ENCODE data around the gene LTC4S. TPM values are rescaled to one million over a fixed set of nuclear protein-coding genes. Genes with fewer than 3 reads are reported as not detected.

The LTC4S gene
- total RNA-seq, 2 donors from 2014 or later: 5.3 to 5.4 TPM

- H3K4me1 ChIP-seq: no peaks in the 10 kb centered on the region
- TF ChIP-seq, protein P1, sequence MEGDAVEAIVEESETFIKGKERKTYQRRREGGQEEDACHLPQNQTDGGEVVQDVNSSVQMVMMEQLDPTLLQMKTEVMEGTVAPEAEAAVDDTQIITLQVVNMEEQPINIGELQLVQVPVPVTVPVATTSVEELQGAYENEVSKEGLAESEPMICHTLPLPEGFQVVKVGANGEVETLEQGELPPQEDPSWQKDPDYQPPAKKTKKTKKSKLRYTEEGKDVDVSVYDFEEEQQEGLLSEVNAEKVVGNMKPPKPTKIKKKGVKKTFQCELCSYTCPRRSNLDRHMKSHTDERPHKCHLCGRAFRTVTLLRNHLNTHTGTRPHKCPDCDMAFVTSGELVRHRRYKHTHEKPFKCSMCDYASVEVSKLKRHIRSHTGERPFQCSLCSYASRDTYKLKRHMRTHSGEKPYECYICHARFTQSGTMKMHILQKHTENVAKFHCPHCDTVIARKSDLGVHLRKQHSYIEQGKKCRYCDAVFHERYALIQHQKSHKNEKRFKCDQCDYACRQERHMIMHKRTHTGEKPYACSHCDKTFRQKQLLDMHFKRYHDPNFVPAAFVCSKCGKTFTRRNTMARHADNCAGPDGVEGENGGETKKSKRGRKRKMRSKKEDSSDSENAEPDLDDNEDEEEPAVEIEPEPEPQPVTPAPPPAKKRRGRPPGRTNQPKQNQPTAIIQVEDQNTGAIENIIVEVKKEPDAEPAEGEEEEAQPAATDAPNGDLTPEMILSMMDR (IDR thresholded peaks at IDR 0.05): no peak
- intact Hi-C loops (cut with DNase I): no loop called here
- peaks cover 16% of the 10 kb centered on the region for H3K36me3 ChIP-seq
- H3K9ac ChIP-seq (ENCODE audit: low read depth in 2 of 2, low read length in 2 of 2): no peak overlapping the region
- DNase-seq: no peak
- H3K4me3 ChIP-seq: no peak overlapping the region
- no peak overlapping the region for H3K27ac ChIP-seq
- H3K9me3 ChIP-seq: no peaks in the 10 kb centered on the region
- no peaks in the 10 kb centered on the region for H3K27me3 ChIP-seq
Observed at GRCh38 chr5:179772351-179772750, 21.4 kb upstream of the LTC4S start.

GRCh38 chr5:179773686-179774040, 20.1 kb upstream of the LTC4S start:
- DNase-seq: no peak
- no peak overlapping the region for H3K27ac ChIP-seq
- TF ChIP-seq, protein P1 (IDR thresholded peaks at IDR 0.05): no peak
- no peaks in the 10 kb centered on the region for H3K27me3 ChIP-seq
- no peak overlapping the region for H3K9ac ChIP-seq (ENCODE audit: low read depth in 2 of 2, low read length in 2 of 2)
- peaks cover 16% of the 10 kb centered on the region for H3K36me3 ChIP-seq
- H3K4me3 ChIP-seq: no peak overlapping the region
- H3K9me3 ChIP-seq: no peaks in the 10 kb centered on the region
- no peaks in the 10 kb centered on the region for H3K4me1 ChIP-seq
- intact Hi-C loops (cut with DNase I): no loop called here

GRCh38 chr5:179774442-179774841, 19.3 kb upstream of the LTC4S start:
- H3K9me3 ChIP-seq: no peaks in the 10 kb centered on the region
- no peak overlapping the region for H3K4me3 ChIP-seq
- peaks cover 16% of the 10 kb centered on the region for H3K36me3 ChIP-seq
- TF ChIP-seq, protein P1 (IDR thresholded peaks at IDR 0.05): no peak
- H3K27ac ChIP-seq: no peak overlapping the region
- DNase-seq: no peak
- H3K27me3 ChIP-seq: no peaks in the 10 kb centered on the region
- no peaks in the 10 kb centered on the region for H3K4me1 ChIP-seq
- H3K9ac ChIP-seq (ENCODE audit: low read depth in 2 of 2, low read length in 2 of 2): no peak overlapping the region
- intact Hi-C loops (cut with DNase I): no loop called here

- DNase-seq: no peak
- Histone ChIP-seq H3K9ac (ENCODE audit: low read depth in 2 of 2, low read length in 2 of 2) (no peak overlapping the region), H3K4me1 (no peaks in the 10 kb centered on the region), H3K36me3 (peaks cover 16% of the 10 kb centered on the region), H3K9me3 (no peaks in the 10 kb centered on the region), H3K27ac (no peak overlapping the region), H3K27me3 (no peaks in the 10 kb centered on the region), H3K4me3 (no peak overlapping the region)
- intact Hi-C loops (cut with DNase I): no loop called here
- TF ChIP-seq, protein P1 (IDR thresholded peaks at IDR 0.05): no peak
Observed at GRCh38 chr5:179776411-179776938, 17.3 kb upstream of the LTC4S start.

- no peak for DNase-seq
- H3K4me3 ChIP-seq: no peak overlapping the region
- H3K9me3 ChIP-seq: no peaks in the 10 kb centered on the region
- no peaks in the 10 kb centered on the region for H3K4me1 ChIP-seq
- H3K27me3 ChIP-seq: no peaks in the 10 kb centered on the region
- H3K9ac ChIP-seq (ENCODE audit: low read depth in 2 of 2, low read length in 2 of 2): no peak overlapping the region
- H3K27ac ChIP-seq: no peak overlapping the region
- peaks cover 11% of the 10 kb centered on the region for H3K36me3 ChIP-seq
- TF ChIP-seq, protein P1 (IDR thresholded peaks at IDR 0.05): no peak
- intact Hi-C loops (cut with DNase I): no loop called here
Observed at GRCh38 chr5:179777456-179777855, 16.3 kb upstream of the LTC4S start.

All from colonic mucosa (tissue), 4 donors.